NCI-H1436 treated with DMSO at 0.1 percent for 48 hours (cell line): ENCODE data around the gene SRGAP3.

Experiments
- DNase-seq: peaks from one replicate; lab custom pipeline; 2025; lab: John Stamatoyannopoulos, UW

SRGAP3 gene

DNA sequence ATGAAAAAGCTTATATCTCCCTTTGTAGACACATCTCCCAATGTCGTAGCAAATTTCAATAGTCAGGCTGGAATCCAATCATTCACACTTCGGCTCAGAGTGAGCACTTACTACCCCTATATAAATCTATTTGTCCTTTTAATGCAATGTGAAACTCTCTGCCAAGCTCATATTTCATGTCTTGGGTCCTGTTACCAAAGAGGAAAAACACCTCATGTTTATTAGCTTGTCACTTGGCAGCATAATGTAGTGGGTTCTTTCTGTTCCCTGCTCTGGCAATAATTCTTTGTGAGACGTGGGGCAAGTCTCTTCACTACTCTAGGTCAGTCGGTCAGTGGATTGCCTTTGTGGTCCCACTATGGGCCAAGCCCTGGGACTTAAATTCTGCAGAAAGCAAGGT lies 107.1 kb downstream of the SRGAP3 start:
- DNase-seq, result no peak

DNA sequence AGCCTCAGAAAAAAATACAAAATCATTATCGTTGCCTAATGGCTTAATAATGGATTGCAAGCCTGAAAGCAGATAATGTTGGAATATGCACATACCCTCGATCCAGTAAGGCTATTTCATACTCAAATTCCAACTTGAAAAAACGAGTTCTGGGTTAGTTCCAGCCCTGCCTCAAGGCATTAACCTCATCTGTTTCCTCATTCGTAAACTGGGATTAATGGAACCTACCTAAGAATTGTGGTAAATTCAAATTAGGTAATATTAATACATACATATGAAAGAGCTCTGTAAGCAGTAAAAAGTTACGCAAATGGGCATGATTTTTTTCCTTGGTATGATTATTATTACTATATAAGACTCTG lies 107.5 kb downstream of the SRGAP3 start:
- DNase-seq, result no peak

DNA sequence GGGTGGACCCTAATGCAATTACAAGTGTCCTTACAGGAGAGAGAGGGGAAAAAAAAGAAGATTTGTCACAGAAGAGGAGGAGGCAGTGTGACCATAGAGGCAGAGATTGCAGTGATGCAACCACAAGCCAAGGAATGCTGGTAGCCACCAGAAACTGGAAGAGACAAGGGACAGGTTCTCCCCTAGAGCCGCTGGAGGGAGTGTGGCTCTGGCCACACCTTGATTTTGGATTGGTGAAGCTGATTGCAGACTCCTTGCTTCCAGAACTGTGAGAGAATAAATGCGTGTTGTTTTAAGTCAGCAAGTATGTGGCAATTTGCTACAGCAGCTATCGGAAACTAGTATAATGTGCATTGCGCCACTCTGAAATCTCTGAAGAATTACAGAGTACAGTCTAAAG lies 110.1 kb downstream of the SRGAP3 start:
- DNase-seq, result no peak

DNA sequence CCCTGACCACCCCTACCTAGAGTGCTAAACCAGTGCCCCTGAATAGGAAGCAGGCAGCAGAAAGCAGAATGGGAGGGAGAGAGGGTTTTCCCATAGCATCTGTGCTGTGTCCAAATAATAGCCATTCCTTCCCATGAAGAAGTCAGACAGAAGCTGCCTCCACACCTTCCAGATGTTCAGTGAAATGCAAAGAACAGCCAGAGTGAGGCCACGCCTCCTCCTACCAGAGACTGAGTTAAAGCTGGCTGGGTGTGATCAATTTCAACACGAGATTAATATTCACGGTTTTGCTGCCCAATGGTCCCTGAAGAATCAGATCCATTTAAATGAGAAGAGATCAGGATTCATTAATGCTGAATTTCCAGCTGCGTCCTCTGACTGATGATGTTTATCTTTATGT lies 111.8 kb downstream of the SRGAP3 start:
- no peak for DNase-seq

DNA sequence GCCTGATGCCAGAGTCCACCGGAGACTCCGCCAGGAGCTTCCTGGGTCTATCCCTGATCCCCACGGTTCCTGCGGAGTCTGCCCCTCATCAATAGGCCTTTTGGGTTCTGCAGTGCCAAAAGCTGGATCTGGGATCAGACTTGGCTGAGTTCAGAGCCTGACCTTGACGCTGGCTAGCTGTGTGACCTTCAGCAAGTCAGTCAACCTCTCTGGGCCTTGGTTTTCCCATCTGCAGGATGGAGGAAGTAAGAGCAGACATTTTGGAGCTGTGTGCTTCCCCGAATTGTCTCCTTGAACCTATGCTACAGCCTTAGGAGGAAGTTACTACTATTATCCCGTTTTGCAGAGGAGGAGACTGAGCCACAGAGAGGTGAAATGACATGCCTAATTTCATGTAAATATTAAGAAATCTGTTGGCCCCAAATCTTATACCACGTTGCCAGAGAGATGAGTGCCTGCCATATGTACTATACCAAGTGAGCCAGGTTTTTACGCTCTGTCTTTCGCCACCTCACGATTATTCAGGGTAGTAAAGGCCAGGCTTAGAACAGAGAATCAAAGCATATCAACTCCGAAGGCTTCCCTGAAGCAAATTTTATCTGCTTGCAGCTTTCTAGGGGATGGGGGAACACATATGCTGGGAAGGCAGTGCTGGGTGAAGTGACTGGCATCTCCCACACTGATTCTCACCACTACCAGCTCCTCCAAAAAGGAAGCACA lies 112.5 kb downstream of the SRGAP3 start:
- DNase-seq, result no peak

DNA sequence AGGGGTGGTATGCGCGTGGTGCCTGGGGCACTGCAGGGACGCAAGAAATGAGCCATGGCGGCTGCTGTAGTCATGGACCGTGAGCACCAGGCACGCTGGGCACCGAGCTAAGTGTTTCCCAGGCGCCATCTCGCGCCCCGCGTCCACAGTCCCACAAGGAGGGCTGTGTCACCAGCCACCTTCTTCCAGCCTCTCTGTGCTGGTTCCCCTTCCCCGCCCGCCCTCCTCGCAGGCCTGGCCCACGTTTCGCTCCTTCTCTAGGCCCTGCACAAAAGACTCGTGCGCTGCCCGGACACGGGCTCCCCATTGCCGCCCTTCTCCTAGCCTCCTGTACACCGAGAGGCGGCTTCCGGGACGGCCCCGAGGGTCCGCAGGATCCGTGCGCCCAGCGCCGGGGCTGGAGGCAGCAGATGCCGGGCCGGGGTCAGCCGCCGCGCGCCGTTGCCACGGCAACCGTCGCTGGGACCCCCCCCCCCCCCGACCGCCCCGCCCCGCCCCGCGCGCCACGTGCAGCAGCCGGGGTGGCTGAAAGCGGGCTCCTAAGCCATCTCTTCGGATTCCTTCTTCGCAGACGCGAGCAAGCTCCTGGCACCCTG lies 113.4 kb downstream of the SRGAP3 start:
- DNase-seq, result no peak

- DNase-seq, result no peak
These were observed 113.9 kb downstream of the SRGAP3 start for GRCh38 chr3:9135526-9135925.

GRCh38 chr3:9133656-9134055 lies 115.8 kb downstream of the SRGAP3 start:
- DNase-seq, result no peak

DNA sequence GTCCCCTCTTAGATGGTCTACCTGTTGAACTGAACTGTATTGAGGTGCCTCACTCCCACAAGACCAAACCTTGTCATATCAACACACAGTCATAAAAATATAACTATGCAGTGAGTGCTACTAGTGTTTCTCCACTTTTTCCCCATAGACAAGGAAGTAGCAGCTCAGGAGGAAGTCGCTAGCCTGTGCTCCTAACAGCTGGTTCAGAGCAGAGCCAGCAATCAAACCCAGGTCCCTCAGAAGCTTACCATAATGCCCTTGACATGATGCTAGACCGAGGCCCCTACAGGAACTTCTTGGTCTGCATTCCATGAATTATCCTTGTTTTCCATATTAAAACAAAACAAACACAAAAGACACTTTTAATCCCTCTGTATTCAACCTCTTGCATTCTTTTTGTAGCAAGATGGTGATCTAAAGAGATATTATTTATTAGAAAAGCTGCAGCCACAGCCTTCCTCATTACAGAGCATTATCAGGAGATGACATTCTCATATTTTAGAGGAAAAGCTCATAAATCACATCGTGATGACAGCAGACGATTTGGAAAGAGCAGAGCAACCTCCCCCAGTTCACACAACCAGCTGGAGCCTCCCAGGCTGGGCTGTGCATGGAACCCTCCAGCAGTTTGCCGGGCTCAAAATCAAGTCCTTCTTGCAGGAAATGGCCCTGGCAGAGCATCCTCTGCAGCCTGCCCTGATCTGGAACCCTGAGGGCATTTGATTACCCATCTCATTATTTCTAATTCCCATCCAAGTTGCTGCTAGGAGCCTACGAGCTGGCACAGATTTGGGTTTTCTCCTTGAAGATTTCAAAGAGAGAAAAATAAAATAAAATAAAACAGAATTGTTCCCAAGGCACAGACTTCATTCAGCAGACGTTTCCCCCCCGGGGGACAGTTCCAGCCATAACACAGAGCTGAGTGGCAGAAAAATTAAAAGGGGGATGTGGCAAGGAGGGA lies 118.8 kb downstream of the SRGAP3 start:
- no peak for DNase-seq

DNA sequence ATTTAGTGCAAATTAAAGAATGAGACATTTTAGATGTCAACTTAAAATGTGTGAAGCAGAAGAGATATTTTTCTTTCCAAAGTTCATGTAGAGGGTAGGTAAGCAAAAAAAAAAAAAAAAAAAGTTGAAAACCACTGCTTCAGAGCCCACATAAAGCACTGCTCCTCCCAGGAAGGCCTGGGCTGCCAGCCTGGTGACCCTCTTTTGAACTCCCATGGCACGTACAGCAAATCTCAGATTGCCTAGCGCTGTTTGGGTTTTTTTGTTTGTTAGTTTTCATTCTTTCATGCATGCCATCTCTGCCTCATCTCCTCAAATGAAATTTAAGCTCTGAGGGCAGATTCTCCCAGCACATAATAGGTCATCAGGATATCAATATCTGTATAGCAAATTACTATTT lies 120.1 kb downstream of the SRGAP3 start:
- DNase-seq, result no peak

DNA sequence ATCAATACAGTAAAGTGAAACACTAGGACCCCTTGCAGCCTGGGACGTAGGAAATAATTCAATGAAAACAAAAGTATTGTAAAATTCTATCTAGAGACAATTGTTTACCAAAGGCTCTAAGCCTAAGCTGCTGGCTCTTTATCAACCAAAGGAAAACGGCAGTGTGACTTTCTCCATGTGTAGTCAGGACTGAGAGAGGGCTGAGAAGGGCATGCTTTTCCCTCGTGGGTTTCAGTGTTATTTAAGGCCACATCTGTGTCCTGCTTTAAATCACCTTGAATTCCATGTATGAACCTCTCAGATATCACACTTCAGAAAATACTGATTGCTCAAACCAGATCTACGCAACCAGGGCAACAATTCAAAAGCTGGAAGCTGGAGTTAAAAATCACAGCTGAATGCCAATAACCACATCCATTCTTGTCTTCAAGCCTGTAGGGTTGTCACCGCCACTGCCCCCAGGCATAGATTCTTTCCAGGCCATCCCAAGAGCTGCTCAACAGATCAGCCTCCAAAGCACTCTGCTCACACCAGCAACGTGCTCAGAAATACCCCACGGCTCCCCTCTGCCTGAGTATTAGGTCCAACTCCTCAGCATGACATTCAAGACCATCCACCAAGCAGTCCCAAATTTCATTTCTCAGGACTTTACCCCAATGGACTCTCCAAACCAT lies 124.0 kb downstream of the SRGAP3 start:
- DNase-seq, result no peak

- no peak for DNase-seq
These were observed 124.7 kb downstream of the SRGAP3 start for GRCh38 chr3:9124730-9125129.

DNA sequence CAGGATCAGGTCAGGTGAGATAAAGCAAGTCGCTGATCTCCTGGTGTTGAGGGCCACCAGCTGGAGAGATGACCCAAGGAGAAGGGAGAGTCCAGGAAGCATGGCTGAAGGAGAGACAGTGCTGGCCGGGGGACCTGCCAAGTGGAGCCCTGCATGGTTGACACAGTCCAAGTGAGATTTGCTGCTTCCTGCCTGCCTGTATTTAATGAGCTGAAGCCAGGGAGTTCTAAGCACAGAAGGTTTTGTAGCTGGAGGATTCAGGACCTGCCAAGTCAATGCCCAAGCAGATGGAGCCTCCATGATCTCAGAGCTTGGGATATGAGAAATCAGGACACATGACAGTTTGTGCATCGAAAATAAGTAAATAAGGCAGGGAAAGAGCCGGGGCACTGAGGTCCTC lies 125.6 kb downstream of the SRGAP3 start:
- DNase-seq, result no peak

DNA sequence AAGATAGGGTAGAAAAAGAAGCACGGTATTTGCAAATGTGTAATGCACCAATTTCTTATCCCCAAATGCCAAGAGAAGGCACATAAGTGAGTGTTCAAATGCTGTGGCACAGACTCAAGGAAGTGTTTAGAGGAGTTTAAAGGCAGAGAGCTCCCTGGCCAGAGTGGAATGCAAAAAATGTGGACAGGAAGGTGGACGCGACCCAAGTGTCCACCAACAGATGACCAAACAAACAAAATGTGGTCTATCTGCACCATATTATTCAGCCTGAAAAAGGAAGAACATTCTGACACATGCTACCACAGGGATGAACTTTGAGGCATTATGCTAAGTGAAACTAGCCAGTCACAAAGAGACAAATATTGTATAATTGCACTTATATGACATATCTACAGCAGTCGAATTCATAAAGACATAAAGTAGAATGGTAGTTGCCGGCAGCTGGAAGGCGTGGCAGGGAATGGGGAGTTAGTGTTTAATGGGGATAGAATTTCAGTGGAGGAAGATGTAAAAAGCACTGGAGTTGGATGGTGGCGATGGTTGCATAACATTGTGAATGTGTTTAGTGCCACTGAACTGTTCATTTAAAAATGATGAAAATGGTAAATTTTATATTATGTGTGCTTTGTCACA lies 126.6 kb downstream of the SRGAP3 start:
- DNase-seq, result no peak

- no peak for DNase-seq
These were observed 128.0 kb downstream of the SRGAP3 start for GRCh38 chr3:9121366-9122001.

DNA sequence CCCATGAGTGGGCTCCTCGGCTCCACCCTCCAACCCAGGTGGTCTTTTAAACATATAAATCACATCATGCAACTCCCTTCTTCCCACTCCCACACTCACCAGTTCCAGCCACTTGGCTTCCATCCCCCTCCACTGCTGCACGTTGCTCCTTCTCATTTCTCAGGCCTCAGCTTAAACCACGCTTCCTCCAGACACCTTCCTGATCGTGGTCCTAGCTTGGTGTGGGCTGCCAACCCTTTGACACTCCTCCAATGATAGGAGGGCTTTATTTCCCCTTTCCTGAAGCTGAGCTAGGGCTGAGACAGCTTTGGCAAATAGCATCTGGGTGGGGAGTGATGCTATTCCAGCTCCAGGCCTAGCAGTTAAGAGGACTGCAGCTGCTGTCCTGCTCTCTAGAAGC lies 130.1 kb downstream of the SRGAP3 start:
- no peak for DNase-seq

DNA sequence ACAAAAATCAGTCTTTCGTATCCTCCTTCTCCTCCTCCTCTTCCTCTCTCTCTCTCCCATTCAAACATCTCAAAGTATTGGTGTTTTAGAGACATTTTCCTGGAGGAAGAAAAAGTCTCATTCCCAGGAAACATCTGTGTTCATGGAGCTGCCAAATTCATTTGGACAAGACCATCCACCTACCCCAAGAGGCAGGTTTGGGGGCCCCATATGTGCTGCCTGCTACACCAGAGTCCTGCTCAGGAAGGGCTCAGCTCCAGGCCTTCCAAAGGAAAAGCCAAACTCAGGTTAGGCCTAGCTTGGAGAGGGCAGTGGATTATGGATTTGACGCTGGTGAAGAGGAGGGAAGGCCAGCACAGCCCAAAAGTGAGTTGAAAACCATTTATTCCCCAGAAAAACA lies 131.2 kb downstream of the SRGAP3 start:
- DNase-seq, result no peak

DNA sequence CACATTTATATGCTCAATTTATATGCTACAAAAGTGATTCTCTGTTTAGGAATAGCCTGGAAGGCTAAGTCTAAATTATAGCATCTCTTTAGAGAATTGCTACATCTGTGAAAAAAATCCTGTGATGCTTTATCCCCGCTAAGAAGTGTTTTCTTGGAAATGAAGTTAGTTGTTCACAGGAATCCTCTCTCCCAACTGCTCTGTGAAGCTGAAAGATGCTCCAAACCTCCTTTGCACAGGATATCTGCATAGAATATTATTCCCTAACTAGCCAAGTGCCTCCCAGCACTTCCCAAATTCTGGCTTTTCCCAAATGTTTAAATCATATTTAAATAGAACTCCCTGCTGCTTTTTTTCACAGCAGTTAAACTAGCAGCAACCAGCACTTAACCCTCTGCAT lies 132.2 kb downstream of the SRGAP3 start:
- no peak for DNase-seq

GRCh38 chr3:9116336-9116735 lies 133.1 kb downstream of the SRGAP3 start:
- no peak for DNase-seq

DNA sequence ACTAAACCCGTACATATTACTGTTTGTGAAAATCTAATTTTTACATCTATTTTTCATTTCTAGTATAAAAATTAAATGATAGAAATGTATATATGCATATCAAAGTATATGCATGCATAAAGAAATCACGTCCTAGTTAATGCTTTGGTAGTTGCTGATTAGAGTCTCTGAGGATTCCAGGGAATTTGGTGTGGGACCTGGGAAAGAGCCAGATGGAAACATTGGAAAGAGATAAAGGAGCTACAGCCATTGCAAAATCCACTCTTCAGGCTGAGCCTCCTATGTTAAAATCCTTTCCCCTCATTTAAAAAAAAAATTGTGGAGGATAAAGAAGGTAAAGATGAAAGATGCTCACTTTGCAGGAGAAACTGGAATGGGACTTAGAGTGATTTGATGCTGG lies 134.1 kb downstream of the SRGAP3 start:
- DNase-seq, result no peak

DNA sequence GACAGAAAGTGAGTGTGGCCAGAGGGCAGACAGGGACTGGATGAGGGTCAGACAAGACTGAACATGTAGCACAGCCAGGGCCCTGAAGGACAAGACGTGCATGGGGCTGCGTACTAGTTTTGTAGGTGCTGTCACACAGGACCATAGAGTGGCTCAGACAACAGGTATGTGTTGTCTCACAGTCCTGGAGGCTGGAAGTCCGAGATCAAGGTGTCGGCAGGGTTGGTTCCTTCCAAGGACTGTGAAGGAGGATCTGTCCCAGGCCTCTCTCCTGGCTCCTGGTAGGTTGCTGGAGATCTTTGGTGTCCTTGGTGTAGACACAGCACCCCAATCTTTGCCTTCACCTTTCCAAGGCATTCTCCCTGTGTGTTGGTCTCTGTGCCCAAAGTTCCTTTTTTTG lies 136.4 kb downstream of the SRGAP3 start:
- no peak for DNase-seq

GRCh38 chr3:9111866-9112265 lies 137.6 kb downstream of the SRGAP3 start:
- no peak for DNase-seq
